GM12872 (cell line): ENCODE measurements around the gene PPFIA3.

Experiments used
- CTCF ChIP-seq: IDR thresholded peaks from 3 replicates; pipeline ENCODE4 v1.5.1; 2011; ENCODE audit warnings: low read depth, mild to moderate bottlenecking, low read length, moderate library complexity; ENCODE audit not compliant: insufficient read depth

PPFIA3 gene

GRCh38 chr19:49120325-49120683 lies 960 bp downstream of the PPFIA3 start:
- TF ChIP-seq CTCF: no peak

GRCh38 chr19:49120868-49121267 lies 1.5 kb downstream of the PPFIA3 start:
- no peak for TF ChIP-seq CTCF

- TF ChIP-seq CTCF: no peak
Observed at GRCh38 chr19:49125025-49125731, 5.8 kb downstream of the PPFIA3 start.

- TF ChIP-seq CTCF: no peak
Observed at GRCh38 chr19:49126575-49126974, 7.2 kb downstream of the PPFIA3 start.

- no peak for TF ChIP-seq CTCF
Observed at GRCh38 chr19:49127674-49128544, 8.6 kb downstream of the PPFIA3 start.

GRCh38 chr19:49128545-49129237 lies 9.3 kb downstream of the PPFIA3 start:
- TF ChIP-seq CTCF: no peak

GRCh38 chr19:49129238-49129583 lies 9.9 kb downstream of the PPFIA3 start:
- TF ChIP-seq CTCF: no peak
